RPMI8226 (cell line): ENCODE data around the gene DYRK1A.

ENCODE experiments used
- DNase-seq: peaks from one replicate; pipeline ENCODE4 v3.0.0-alpha.2; 2015

The DYRK1A gene

DNA sequence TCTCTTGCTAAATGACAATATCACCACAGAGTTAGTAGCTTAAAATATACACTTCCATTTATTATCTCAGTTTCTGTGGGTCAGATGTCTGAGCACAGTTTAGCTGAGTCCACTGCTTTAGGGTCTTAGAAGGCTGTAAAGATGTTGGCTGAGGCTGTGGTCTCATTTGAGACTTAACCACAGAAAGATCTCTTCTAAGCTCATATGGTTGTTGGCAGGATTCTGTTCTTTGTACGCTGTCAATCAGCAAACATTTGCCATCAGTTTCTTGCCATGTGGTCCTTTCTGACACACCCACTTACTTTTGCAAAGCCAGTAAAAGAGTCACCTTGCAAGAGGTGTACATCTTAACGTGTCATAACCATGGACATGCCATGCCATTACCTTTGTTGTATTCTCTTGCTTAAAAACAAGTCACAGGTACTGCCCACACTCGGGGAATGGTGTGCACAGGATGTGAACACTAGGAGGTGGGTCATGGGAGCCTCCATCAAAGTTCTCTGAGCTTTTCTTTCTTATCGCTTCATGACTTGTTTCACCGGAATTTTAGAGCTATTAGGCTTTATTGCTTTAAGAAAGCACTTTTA is 18.7 kb downstream of the DYRK1A start:
- DNase-seq, result no peak

DNA sequence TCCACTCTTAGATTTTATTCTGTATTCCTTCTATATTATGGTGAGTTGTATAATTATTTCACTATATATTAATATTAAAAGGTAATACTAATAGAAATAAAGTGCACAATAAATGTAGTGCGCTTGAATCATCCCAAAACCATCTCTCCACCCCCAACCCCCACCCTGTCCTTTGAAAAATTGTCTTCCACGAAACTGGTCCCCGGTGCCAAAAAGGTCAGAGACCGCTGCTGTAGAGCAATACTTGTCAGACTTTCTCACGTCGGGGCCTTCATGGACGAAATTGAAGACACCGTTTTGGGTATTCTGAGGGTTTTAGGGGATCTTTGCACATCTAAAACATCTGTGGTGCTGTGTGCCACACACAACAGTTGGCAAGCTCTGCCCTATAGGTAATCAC is 19.6 kb downstream of the DYRK1A start:
- no peak for DNase-seq

DNA sequence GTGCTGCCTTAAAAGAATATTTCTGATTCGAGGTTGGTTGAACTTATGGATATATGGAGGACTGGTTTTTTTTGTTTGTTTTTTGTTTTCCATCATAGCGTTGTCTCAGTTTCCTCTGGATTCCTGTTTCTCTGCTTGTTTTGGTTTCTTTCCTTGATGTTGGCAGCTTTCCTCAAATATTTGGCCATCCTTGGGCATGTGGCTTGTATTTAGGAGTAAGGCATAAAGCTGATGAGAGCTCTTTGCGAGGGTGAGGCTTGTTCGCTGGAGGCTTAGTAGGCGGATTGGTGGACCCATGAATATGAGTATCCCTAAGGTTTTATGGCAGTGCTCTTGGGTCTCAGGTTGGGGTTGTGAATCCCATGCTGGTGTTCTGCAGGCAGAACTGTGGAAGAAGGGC is 22.9 kb downstream of the DYRK1A start:
- DNase-seq, result no peak

DNA sequence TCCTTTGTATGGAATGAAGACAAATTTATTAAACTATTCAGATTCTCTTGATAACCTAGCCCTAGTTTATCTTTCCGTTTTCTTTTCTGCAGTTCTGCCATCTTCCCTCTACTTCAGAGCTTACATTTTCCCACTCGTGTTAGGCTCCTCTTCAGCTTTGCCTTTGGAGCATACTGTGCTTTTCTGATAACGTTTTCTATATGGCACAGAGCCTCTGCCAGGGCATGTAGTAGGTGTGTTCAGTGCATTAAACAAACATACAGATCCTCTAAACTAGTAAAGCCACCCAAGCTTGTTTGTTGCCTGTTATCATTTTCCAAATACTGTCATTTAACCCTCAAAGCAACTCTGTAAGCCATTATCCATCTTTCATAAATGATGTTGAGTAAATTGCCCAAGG is 25.1 kb downstream of the DYRK1A start:
- DNase-seq, result no peak

DNA sequence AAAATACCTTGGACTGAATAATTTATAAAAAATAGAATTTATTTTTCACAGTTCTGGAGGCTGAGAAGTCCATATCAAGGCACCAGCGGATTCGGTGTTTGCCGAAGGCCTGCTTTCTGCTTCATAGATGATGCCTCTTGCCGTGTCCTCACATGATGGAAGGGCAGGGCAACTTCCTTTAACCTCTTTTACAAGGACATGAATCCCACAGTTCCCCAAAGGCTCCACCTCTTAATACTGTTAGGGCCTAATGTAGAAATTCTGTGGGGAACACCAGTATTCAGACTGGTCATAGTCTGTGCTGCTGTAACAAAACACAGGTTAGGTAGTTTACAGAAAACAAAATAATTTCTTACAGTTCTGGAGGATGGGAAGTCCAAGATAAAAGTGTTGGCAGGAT is 25.9 kb downstream of the DYRK1A start:
- no peak for DNase-seq

DNA sequence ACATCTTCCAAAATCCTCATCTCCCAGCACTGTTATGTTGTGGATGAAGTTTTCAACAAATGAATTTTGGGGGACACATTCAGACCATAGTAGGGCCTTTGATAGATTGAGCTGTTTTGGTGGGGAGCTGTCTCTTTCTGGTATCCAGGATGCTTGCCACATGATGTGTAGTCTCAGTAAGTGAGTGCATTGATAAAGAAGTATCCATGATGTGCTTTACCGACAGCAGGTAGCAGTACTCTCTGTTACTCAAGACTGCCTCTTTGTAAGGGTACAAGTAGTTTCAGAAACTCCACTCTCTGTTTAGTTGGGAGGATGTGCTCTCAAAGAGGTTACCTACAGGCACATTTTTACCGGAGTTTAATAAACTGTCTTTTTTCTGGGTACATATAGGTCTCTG is 26.5 kb downstream of the DYRK1A start:
- no peak for DNase-seq

DNA sequence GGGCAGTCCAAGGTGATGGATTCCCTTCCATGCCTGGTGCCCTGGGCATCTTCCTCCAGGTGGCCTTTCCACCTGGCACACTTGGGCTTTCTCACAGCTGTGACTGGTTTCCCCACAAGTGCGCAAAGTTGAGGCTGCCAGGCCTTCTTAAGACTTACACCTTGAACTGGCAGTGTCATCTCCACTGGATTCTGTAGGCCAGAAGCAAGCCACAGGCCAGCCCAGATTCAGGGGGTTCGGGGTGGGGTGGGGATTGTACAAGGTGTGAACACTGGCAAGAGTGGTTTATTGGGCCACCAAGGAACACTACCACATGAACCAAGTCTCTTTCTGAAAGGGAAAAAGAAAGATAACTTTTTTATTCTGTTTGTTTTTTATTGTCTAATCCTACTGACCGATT is 27.2 kb downstream of the DYRK1A start:
- no peak for DNase-seq

DNA sequence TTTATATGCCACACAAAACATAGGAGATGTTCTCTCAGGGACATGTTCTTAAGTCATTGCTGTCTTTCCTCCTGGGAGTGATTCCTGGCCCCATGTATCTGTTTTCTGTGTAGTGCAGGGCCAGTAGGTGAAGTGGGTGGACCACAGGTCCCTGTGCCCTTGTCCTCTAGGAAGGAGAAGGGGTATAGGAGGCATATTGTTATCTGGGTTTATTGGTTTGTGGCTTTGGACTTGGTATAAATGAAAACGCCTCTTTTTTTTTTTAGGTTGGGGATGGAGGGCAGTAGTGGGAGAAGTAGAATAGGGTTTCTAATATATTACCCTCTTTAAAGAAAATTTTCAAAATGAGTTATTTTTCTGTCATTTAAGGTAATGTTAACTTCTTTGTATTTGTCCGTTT is 29.4 kb downstream of the DYRK1A start:
- DNase-seq, result no peak

DNA sequence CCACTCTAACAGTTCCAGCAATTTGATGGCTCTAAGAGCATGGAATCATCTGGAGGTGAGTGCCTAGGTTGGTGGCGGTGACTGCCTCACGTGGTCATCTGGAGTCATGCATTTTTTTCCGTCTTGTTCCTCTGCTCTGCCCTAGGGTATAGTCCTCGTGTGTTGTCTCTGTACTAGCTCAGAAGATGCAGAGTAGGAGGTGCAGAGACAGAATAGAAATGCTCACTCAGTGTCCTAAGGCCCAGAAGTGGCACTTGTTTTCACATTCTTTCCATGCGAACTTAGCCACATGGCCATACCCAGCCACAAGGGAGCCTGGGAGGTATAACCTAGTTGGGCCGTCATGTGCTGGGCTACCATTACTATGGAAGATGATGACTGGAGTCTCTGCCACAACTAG is 30.3 kb downstream of the DYRK1A start:
- no peak for DNase-seq

DNA sequence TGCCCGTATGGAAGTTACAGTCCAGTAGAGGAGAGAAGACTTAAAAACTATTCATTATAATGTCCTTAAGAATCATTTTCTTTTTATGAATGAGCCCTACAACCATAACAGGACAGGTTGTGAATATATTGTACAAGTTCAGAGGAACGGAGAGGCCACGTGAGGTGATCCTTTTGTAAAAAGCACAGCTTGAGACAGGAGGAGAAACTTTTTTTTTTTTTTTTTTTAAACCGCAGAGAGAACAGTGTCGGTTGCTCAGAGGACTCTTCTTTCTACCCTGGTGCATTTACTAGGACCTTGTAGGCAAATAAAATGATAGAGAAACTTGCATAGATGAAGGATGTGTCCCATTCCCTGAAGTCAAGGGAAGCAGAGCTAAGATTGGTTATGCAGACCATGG is 32.1 kb downstream of the DYRK1A start:
- DNase-seq, result no peak

DNA sequence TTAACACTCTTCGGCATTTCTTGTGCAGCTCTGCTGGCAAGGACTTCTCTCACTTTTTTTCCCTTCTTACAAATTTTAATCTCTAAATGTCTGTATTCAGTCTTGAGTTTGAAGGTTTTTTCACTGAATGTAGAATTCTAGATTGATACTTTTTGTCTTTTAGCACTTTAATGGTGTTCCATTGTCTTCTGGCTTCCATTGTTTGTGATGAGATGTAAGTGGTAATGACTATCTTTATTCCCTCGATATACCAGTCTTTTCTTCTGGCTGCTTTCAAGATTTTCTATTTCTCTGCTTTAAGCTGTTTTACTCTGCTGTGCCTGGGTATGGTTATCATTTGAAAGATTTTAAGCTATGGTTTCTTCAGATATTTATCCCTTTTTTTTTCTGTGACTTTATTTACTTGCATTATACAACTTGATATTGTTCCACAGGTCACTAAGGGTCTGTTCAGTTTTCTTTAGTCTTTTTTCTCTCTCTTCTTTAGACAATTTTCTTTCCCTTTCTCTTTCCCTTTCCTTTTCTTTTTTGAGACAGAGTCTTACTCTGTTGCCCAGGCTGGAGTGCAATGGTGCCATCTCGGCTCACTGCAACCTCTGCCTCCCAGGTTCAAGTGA is 35.8 kb downstream of the DYRK1A start:
- DNase-seq, result no peak

DNA sequence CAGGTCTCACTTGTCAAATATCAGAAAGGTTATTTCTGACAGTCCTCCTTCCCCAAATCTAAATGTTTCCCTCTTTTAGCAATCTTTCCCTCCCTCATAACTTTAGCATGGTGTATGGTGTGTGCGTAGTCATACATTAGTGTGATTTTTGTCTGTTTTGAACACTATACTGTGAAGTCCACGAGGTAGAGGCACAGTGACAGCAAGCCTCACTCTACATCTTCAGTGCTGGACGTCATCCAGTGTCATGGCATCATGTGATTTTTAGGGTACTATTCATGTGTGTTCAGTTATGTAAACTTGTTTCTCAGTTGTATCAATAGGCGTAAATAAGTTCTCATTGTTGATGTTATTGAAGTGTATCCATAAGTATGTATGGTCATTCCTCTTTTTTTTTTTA is 39.1 kb downstream of the DYRK1A start:
- DNase-seq, result no peak

DNA sequence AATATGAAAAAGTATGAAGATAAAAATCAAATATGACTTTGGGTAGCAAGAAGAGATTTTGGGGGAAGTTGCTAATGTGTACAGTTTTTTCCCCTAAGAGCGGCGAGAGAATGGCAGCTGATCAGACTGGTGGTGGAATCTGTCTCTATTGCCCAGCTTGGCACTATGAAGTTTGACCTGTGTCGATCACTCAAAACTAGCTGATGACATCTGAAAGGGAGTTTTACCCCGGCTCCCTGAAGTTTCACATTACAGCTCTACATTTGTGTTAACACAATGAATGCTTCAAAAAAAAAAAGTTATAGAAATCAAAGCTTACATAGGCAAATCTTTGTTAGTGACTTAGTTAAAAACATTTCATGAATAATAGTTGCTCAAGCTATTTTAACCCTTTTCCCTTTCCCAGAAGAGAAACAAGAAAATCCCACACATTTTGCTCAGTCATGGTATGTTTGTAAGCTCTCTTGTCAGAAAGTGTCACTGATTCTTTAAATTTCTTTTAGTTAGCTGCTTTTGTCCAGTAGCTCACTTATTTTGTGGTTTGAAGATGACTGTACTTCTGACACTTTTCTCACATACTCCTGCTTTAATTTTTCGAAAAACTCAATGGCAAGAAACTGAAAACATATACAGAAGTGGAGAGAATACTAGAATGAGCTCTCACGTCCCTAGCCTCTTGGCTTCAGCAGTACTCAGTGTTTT is 41.3 kb downstream of the DYRK1A start:
- no peak for DNase-seq

DNA sequence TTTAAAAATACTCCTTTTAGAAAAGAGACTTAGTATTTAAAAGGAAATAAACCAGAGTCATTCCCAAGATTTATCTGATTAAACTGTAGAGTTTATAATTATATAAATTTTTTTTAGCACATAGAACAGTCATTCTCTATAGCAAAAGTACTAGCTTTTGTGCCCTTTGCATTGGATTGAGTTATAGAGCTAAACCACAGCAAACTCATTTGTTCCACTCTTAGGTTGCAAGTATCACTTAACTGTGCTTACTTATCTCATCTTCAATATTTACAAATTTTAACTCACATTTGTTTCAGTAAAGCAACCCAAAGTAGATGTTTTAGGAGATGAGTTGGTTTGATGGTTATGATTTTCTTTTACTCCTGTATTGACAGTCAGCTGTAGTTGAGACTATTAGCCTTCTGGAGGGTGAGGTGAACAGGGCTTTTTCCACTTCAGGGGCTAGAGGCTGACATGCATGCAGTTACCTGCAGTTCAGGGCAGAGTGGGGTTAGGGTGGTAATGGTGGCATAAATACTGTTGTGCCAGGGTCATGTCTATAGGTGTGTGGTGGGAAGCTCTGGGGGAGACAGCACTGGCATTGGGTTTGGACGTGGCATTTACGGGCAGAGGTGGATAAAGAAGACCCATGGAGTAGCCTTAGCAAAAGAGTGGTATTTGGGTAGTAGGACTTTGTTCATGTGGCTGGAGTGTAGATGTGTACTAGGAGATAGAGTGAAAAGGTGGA is 42.1 kb downstream of the DYRK1A start:
- no peak for DNase-seq

DNA sequence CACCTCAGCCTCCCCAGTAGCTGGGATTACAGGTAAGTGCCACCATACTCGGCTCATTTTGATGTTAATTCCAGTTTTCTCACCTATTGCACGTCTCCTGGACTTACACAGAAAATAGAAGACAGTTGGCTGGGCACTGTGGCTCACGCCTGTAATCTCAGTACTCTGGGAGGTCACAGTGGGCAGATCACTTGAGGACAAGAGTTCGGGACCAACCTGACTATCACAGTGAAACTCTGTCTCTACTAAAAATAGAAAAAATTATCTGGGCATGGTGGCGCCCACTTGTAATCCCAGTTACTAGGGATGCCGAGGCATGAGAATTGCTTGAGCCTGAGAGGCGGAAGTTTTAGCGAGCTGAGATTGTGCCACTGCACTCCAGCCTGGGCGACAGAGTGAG is 44.1 kb downstream of the DYRK1A start:
- no peak for DNase-seq

DNA sequence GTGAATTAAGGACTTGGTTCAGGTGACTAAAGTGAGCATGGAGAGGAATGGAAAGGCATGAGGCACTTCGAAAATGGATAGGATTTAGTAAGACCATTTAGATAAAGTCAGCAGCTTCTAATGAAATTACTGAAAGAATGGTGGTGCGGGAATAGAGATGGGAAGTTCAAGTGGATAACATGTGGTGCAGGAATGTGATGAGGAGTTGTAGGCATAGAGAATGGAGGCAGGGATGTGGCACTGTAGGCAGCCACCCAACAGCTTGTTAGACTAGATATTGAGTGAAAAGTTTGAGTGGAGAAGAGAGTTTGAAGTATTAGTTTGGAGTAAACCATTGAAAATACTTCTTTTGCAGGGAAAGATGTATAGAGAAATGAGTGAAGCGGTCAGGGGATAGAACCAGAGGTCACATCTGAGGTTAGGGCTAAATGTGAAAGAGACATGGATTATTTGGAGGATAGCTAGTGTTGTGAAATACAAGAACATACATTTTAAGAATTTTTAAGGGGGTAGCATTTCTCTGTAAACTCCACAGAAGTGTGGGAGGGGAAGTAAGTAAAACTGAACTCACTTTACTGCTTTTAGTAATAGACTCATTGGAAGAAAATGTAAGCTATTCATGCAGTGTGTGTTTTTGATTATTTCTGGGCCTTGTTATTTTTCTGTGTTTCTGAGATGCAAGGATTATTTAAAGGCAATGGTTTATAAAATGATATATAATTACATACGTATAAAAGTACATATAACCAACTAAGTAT is 46.2 kb downstream of the DYRK1A start:
- no peak for DNase-seq

DNA sequence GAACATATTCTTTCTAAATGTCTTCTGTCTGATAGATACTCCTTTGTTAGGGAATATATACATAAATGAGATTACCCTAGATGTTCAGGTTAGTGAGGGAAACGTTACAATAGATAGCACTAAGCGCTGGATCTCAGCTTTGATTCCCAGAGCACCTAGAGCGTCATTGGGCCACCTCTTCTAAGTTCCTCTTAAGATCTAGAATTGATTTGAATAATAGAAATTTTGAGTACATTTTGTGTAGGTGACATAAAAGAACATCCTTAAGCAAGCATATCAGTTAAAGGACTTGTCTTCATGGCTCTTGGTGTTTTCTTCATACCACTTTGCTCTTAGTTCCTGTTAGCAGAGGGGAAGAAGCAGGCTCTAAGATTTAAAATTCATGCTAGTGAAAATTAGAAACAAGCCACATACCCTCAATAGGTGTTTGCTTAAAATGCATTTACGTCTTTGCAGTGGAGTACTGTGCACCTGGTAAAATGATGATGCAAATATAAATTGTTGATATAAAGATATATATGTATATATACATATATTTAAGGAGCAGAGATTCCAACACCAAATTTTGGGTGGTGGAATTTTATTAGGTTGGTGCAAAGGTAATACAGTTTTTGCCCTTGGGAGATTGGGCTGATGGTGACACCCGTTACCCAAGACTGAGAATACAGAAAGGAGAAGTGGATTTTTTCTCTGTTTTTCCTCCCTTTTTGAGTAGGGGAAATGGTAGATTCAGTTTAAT is 47.1 kb downstream of the DYRK1A start:
- DNase-seq, result no peak

DNA sequence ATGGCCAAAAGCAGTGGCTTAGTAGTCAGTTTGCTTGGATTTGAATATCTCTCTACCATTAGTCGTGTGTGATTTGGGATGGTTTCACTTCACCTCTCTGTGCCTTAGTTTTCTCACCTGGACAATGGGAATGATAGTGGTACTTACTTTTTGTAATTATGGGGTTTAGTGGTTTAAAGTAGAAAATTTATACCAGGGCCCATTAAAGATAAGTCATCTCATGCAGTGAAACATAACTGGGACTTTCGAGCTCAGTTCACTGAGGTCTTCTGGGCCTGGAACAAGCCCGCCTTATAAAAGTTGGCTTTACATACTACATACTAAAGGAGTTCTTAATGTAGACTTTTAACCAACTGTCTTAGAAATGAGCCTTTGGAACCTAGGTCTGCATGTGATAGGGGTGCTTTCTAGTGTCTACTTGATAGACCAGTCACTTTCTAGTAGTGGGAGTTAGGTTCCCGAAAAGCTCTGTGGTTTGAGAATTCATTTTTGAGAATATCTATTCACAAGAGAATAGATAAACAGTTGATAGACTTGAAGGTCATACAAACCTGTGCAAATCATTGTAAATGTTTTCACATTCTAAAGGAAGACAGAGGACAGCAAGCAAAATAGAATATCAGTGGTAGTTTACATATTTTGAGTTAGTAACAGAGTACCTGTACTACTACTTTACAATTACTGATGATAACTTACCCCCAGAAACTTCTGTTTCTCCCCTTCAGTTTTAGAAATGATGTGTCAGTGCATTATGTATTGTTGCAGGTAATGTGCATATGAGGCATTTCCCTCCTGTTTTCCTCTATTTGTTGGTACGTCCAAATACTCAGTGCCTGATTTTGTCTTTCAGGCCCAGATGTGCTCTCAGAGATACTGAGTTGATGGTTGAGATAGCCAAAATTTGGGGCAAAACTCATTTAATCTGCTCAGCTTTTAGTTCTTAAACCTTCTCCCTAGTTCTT is 48.0 kb downstream of the DYRK1A start:
- DNase-seq, result no peak

DNA sequence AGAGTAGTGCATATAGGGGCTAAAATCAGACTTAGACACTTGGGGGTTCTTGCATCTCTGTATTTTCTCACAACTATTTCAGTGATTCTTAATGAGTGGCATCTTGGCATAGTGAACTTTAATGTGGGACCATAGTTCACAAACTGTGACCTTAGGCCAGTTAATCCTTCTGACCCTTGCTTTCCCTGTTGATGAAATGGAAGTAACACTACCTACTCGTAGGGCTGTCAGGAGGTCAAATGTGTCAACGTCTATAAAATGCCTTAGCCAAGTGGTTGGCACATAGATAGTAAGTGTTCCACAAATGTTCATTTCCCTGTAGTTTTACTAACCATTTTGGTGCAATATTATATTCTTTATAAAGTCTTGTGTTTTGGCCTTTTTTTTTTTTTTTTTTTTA is 49.4 kb downstream of the DYRK1A start:
- DNase-seq, result no peak

DNA sequence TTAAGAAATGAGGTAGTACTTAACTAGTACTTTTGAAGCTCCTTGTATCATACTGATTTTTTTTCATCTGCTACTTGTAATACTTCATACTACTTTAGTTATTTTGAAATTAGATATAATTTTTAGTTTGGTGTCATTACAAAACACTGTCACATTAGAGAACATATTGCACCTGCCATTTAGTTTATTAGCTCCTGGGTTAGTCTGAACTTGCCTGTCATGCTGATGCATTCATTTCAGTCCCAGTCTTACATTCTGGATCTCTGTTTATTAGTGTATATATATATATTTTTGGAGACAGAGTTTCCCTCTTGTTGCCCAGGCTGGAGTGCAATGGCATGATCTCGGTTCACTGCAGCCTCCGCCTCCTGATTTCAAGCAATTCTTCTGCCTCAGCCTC is 50.3 kb downstream of the DYRK1A start:
- DNase-seq, result no peak

DNA sequence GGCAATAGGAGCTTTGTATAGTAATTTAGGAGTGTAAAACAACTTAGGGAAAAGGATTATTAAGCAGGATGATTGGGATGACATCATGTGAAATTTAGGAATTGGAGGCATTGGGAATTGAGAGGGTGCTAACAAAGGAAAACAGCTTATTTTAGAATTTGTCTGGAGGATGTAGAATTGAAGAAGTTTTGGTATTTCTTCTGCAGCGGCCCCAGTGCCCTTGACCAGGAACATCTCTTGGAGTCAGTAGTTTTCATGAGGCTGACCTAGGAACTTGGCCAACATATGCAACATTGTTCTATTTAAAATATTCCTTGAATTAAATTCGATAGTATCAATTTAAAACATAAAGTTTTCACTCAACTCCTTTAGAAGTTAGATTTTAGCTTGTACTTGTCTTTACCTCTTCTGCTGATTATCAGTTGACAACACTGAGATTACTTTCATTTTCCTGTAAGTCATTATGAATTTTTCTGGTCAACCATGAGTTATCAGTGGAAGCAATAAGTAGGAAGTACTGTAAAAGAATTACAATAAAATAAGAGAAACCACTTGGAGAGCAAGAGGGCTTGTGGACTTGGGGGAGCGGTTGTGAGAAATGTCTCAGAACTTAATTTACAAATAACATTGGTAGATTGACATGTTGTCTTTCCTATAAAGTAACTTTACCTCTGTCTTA is 52.8 kb downstream of the DYRK1A start:
- DNase-seq, result no peak
